Nephron progenitor cell (in vitro differentiated cells): Measurements from ENCODE around the gene ZNF616.
"Not testable (repeated sequence)": the region's sequence is repeated elsewhere in the genome, so short reads cannot be mapped to it uniquely, and the experiment has no call there.

Experiments
- DNase-seq: peaks from one replicate; pipeline ENCODE4 v3.0.0; 2021
- H3K27ac Mint-ChIP-seq: 2 replicates; pipeline ENCODE4 v1.8.0; 2021; ENCODE audit warnings: mild to moderate bottlenecking, moderate library complexity, mixed read lengths
- H3K27me3 Mint-ChIP-seq: 2 replicates; pipeline ENCODE4 v1.8.0; 2021; ENCODE audit warnings: mild to moderate bottlenecking, low read depth, mixed read lengths; ENCODE audit not compliant: poor library complexity
- H3K36me3 Mint-ChIP-seq: 2 replicates; pipeline ENCODE4 v1.8.0; 2021; ENCODE audit warnings: low read depth, mixed read lengths
- H3K4me1 Mint-ChIP-seq: 2 replicates; pipeline ENCODE4 v1.8.0; 2021; ENCODE audit warnings: mixed read lengths
- H3K4me3 Mint-ChIP-seq: 2 replicates; pipeline ENCODE4 v1.8.0; 2021; ENCODE audit warnings: mild to moderate bottlenecking, moderate library complexity, mixed read lengths
- H3K9me3 Mint-ChIP-seq: 2 replicates; pipeline ENCODE4 v1.8.0; 2021; ENCODE audit warnings: mild to moderate bottlenecking, moderate library complexity, mixed read lengths
- TF ChIP-seq, protein P1 (sequence below): fragments of 200-600 bp; sonication (generic); IDR thresholded peaks from 2 replicates; pipeline ENCODE4 v1.5.0; 2021; ENCODE audit warnings: antibody characterized with exemption

ZNF616 gene

DNA sequence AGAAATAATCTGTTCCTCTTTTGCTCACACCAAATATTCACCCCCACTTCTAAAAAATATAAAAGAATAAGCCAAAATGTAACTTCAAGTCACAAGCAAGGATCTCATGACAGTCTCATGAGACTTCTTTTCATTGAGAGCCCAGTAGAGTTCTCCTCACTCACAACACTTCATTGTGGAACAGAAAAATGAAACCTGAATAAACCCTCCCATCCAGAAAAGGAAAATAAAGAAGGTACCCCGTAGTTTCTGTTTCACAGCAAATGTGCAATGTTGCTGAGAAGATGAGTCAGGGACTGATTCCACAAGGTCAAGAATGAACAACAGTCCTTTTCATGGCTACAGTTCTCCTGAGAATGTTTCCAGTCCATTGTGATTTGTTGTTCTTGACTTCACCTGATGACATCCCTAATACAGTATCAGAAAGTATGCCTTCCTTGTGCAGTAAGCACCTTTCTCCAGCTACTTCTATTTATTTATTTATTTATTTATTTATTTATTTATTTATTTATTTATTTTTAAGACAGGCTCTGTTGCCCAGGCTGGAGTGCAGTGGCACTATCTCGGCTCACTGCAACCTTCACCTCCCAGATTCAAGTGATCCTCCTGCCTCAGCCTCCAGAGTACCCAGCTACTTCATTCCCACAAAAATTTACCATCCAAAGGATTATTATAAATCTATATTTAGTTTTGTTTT lies 37.7 kb downstream of the ZNF616 start:
- no peak overlapping the region for H3K4me3 Mint-ChIP-seq
- TF ChIP-seq, protein P1, sequence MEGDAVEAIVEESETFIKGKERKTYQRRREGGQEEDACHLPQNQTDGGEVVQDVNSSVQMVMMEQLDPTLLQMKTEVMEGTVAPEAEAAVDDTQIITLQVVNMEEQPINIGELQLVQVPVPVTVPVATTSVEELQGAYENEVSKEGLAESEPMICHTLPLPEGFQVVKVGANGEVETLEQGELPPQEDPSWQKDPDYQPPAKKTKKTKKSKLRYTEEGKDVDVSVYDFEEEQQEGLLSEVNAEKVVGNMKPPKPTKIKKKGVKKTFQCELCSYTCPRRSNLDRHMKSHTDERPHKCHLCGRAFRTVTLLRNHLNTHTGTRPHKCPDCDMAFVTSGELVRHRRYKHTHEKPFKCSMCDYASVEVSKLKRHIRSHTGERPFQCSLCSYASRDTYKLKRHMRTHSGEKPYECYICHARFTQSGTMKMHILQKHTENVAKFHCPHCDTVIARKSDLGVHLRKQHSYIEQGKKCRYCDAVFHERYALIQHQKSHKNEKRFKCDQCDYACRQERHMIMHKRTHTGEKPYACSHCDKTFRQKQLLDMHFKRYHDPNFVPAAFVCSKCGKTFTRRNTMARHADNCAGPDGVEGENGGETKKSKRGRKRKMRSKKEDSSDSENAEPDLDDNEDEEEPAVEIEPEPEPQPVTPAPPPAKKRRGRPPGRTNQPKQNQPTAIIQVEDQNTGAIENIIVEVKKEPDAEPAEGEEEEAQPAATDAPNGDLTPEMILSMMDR, result no peak
- no peak for DNase-seq
- H3K36me3 Mint-ChIP-seq, result peaks cover 10% of the 10 kb centered on the region
- H3K4me1 Mint-ChIP-seq, result no peaks in the 10 kb centered on the region
- no peak overlapping the region for H3K27ac Mint-ChIP-seq
- H3K27me3 Mint-ChIP-seq, result peaks cover 3% of the 10 kb centered on the region
- peaks cover 89% of the 10 kb centered on the region for H3K9me3 Mint-ChIP-seq

DNA sequence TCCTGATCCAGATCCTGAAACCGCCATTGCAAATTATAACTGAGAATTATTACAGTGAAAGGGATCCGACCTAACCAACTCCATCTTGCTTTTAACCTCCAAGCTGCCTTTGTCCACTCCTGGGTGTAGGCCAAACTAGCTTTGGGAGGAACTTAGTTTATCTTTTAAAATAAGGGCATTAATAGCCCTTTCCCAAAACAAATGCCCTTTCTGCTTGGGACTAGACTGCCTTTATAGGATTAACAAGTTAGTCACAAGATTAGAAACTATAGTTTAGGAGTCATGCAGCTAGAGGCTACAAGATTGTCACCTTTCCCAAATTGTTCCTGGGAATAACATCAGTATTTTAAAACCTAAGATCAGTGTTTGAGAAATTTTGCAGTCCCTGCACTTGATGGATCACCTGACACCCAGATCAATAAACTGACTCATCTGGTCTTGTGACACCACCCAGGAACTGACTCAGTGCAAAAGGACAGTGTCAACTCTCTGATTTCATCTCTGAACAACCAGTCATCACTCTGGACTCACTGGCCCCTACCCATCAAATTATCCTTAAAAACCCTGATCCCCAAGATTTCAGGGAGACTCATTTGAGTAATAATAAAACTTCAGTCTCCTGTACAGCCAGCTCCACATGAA lies 40.1 kb downstream of the ZNF616 start:
- Mint-ChIP-seq H3K4me1 (peaks cover 5% of the 10 kb centered on the region), H3K36me3 (peaks cover 21% of the 10 kb centered on the region), H3K9me3 (peaks cover 93% of the 10 kb centered on the region), H3K27me3 (no peaks in the 10 kb centered on the region), H3K4me3 (no peak overlapping the region), H3K27ac (no peak overlapping the region)
- TF ChIP-seq, protein P1, result no peak
- DNase-seq, result no peak

DNA sequence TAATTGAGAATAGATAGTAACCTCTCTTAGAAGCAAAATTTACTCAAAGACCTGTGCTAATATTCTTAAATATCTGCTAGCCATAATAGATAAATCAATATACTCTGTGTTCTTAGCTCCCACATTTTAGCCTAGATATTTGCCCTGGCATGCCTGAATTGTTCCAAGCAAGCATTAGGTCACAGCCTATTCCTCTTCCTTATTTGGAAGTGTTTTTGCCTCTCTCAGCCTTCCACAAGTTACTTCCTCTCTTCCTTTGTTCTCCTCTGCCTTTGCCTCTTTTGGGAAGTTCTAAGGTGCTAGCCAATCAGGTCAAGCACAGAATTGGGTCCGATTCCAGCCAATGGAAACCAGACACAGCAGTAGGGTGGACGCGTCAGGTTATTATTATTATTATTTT lies 43.3 kb downstream of the ZNF616 start:
- Mint-ChIP-seq H3K4me1 (peaks cover 16% of the 10 kb centered on the region), H3K36me3 (peaks cover 53% of the 10 kb centered on the region), H3K9me3 (peaks cover 97% of the 10 kb centered on the region), H3K4me3 (peak overlapping the region; percentile 93)
- H3K27me3 Mint-ChIP-seq, H3K27ac Mint-ChIP-seq, DNase-seq: not testable (repeated sequence)

- peaks cover 98% of the 10 kb centered on the region for H3K9me3 Mint-ChIP-seq
- H3K27ac Mint-ChIP-seq, result peak within 1 kb of the TSS; percentile 68
- peak; percentile 91 for DNase-seq
- peaks cover 63% of the 10 kb centered on the region for H3K36me3 Mint-ChIP-seq
- peaks cover 3% of the 10 kb centered on the region for H3K27me3 Mint-ChIP-seq
- H3K4me1 Mint-ChIP-seq, result peaks cover 16% of the 10 kb centered on the region
- peak within 1 kb of the TSS; percentile 93 for H3K4me3 Mint-ChIP-seq
- TF ChIP-seq, protein P1, result no peak
Measured at GRCh38 chr19:52095172-52096014, 44.3 kb downstream of the ZNF616 start, which contains the start of gene ZNF841. Gene ZNF841, minus strand, starts transcription at chr19:52095765. Its CDS starts 10,964 bp downstream, at chr19:52084801.

DNA sequence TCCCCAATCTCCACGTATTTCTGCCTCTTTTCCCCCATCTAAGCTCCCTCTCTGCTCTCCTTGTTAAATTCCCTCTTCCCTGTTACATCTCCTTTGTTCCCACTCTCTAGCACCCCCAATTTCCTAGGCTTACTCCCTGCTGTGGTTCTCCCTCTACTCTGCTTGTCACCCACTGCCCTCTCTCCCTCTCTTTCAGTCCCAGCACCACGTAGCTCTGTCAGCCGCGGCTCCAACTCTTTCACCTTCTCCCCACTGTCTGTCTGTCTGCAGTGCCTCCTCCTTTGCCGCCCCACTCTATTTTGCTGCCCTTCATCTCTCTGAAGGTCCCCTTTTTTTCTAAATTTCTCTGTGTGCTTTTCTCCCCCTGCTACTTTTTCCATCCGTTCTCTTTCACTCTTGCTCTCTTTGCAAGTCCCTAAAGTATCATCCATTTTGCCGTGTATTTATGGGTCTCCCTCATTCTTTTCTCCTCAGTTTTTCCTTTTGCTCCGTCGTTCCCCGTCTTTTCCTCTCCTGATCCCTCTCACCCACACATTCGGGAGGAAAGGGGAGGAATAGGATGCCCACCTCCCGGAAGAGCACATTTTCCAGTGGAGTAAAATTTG lies 45.1 kb downstream of the ZNF616 start:
- H3K4me1 Mint-ChIP-seq, result peaks cover 16% of the 10 kb centered on the region
- H3K27ac Mint-ChIP-seq, result peak overlapping the region; percentile 68
- TF ChIP-seq, protein P1, result no peak
- peaks cover 70% of the 10 kb centered on the region for H3K36me3 Mint-ChIP-seq
- peak overlapping the region; percentile 93 for H3K4me3 Mint-ChIP-seq
- no peak for DNase-seq
- H3K9me3 Mint-ChIP-seq, result peaks cover 99% of the 10 kb centered on the region
- H3K27me3 Mint-ChIP-seq, result peaks cover 3% of the 10 kb centered on the region

GRCh38 chr19:52086481-52086880 lies 53.3 kb downstream of the ZNF616 start:
- Mint-ChIP-seq H3K36me3 (peaks cover 100% of the 10 kb centered on the region), H3K4me1 (no peaks in the 10 kb centered on the region), H3K9me3 (peaks cover 96% of the 10 kb centered on the region), H3K27me3 (peaks cover 4% of the 10 kb centered on the region), H3K27ac (no peak overlapping the region), H3K4me3 (no peak overlapping the region)
- TF ChIP-seq, protein P1, result no peak
- no peak for DNase-seq
